Measurements from ENCODE around the gene ZFAND5.

DNA sequence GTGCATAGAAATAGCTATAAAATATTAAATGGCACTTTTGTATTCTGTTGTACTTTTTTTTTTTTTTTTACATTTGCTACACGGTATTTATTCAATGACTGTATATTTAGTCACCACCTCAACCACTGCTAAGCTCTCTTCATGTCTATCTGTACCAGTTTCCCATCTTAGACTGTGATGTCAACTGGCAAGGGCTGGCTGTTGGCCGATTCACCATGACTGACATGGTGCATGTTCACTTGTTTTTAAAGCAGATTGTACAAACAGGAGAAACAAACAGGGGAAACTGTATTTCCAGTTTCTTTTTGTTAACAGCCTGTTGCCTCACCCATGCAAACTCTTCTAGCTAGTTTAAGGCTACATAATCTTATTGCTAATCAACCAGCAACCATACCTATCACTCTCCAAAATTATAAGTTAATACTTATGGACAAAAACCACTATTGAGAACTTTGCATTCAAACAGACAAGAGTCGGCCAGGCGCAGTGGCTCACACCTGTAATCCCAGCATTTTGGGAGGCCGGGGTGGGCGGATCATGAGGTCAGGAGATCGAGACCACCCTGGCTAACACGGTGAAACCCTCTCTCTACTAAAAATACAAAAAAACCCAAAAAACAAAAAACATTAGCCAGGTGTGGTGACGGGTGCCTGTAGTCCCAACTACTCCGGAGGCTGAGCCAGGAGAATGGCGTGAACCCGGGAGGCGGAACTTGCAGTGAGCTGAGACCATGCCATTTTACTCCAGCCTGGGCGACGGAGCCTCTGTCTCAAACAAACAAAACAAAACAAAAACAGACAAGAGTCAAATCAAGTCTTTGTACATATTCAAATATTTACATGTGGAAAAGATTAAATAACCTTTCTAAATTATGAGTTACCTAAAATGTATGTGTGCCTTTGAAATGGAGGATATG is 13.2 kb downstream of the ZFAND5 start:
- TF ChIP-seq, protein P1, sequence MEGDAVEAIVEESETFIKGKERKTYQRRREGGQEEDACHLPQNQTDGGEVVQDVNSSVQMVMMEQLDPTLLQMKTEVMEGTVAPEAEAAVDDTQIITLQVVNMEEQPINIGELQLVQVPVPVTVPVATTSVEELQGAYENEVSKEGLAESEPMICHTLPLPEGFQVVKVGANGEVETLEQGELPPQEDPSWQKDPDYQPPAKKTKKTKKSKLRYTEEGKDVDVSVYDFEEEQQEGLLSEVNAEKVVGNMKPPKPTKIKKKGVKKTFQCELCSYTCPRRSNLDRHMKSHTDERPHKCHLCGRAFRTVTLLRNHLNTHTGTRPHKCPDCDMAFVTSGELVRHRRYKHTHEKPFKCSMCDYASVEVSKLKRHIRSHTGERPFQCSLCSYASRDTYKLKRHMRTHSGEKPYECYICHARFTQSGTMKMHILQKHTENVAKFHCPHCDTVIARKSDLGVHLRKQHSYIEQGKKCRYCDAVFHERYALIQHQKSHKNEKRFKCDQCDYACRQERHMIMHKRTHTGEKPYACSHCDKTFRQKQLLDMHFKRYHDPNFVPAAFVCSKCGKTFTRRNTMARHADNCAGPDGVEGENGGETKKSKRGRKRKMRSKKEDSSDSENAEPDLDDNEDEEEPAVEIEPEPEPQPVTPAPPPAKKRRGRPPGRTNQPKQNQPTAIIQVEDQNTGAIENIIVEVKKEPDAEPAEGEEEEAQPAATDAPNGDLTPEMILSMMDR (IDR thresholded peaks at IDR 0.05), result no peak
- TF ChIP-seq POLR2AphosphoS5 (IDR thresholded peaks at IDR 0.05), result peak in 1 of 3 donors; percentile 17
